Measurements from ENCODE around the gene PALLD.

Gene PALLD

GRCh38 chr4:168472920-168473319 is 23.9 kb upstream of the PALLD start:
- H3K9me3 ChIP-seq (replicated peaks in 1 of 11) = peaks cover under 1 to 6% (median 1%) of the 10 kb centered on the region in 11 experiments; a peak in 19 of 22 replicates
- H3K4me2 ChIP-seq = no peak overlapping the region
- no peaks in the 10 kb centered on the region for H3K27me3 ChIP-seq
- H3K4me1 ChIP-seq = peaks cover 0 to 21% (median 0%) of the 10 kb centered on the region in 10 experiments; a peak in 8 of 20 replicates
- no peak overlapping the region for H3K4me3 ChIP-seq
- H3K27ac ChIP-seq = no peak overlapping the region
- H3K36me3 ChIP-seq = peaks cover 13 to 56% (median 39%) of the 10 kb centered on the region in 11 experiments; a peak in 20 of 22 replicates
- no peak for TF ChIP-seq Cebpa-rat (IDR thresholded peaks at IDR 0.05)
- H4K20me1 ChIP-seq = no peaks in the 10 kb centered on the region
- no peak overlapping the region for H3K9ac ChIP-seq

- Histone ChIP-seq H3K9me3 (replicated peaks in 1 of 11) (no peaks in the 10 kb centered on the region), H3K9ac (0 out of 22 replicates have a peak overlapping the region, but pooled peaks of 1 of the 11 experiments have one; percentile 21), H3K4me1 (peaks cover 5 to 38% (median 15%) of the 10 kb centered on the region in 10 experiments; a peak in 18 of 20 replicates), H3K4me3 (no peak overlapping the region), H3K27ac (no peak overlapping the region), H3K36me3 (peaks cover 3 to 39% (median 29%) of the 10 kb centered on the region in 11 experiments; a peak in 18 of 22 replicates), H3K27me3 (no peaks in the 10 kb centered on the region; a peak in 1 of 22 replicates), H3K4me2 (peak overlapping the region in 3 of 11 experiments; percentile 22 to 45 (median 44); a peak in 3 of 22 replicates), H4K20me1 (no peaks in the 10 kb centered on the region)
- no peak for TF ChIP-seq Cebpa-rat (IDR thresholded peaks at IDR 0.05)
These were observed 22.1 kb upstream of the PALLD start for GRCh38 chr4:168474660-168475320.

- Histone ChIP-seq H3K4me2 (peak overlapping the region in 1 of 11 experiments; percentile 30; a peak in 1 of 22 replicates), H3K9ac (no peak overlapping the region)
These were observed 21.1 kb upstream of the PALLD start for GRCh38 chr4:168475745-168476144.

GRCh38 chr4:168478868-168479267 is 18.0 kb upstream of the PALLD start:
- Histone ChIP-seq H3K4me3 (peak overlapping the region in 9 of 10 experiments; percentile 66 to 88 (median 79); a peak in 11 of 20 replicates), H3K9ac (peak overlapping the region in 5 of 11 experiments; percentile 83 to 94 (median 91); a peak in 5 of 22 replicates), H4K20me1 (no peaks in the 10 kb centered on the region), H3K27me3 (no peaks in the 10 kb centered on the region; a peak in 1 of 22 replicates), H3K9me3 (replicated peaks in 1 of 11) (peaks cover 0 to 12% (median 0%) of the 10 kb centered on the region in 11 experiments; a peak in 4 of 22 replicates), H3K27ac (peak overlapping the region in 2 of 11 experiments; percentile 93 to 96; a peak in 2 of 22 replicates), H3K36me3 (no peaks in the 10 kb centered on the region), H3K4me2 (peak overlapping the region; percentile 76 to 95 (median 84); a peak in 21 of 22 replicates), H3K4me1 (peaks cover 13 to 58% (median 30%) of the 10 kb centered on the region in 10 experiments)
- no peak for TF ChIP-seq Cebpa-rat (IDR thresholded peaks at IDR 0.05)

More at GRCh38 chr4:168475745-168476144, 21.1 kb upstream of the PALLD start:
- H3K27me3 ChIP-seq = no peaks in the 10 kb centered on the region; a peak in 1 of 22 replicates
- TF ChIP-seq Cebpa-rat (IDR thresholded peaks at IDR 0.05) = no peak
- peaks cover 3 to 29% (median 20%) of the 10 kb centered on the region in 11 experiments; a peak in 18 of 22 replicates for H3K36me3 ChIP-seq
- no peak overlapping the region for H3K4me3 ChIP-seq
- no peak overlapping the region for H3K27ac ChIP-seq
- H4K20me1 ChIP-seq = no peaks in the 10 kb centered on the region
- no peaks in the 10 kb centered on the region for H3K9me3 ChIP-seq (replicated peaks in 1 of 11)
- H3K4me1 ChIP-seq = peaks cover 7 to 38% (median 18%) of the 10 kb centered on the region in 10 experiments; a peak in 18 of 20 replicates

- H3K4me1 ChIP-seq = peaks cover 13 to 51% (median 30%) of the 10 kb centered on the region in 10 experiments
- no peaks in the 10 kb centered on the region; a peak in 1 of 22 replicates for H3K27me3 ChIP-seq
- H3K27ac ChIP-seq = peak overlapping the region; percentile 76 to 97 (median 92)
- H3K4me2 ChIP-seq = peak overlapping the region; percentile 76 to 95 (median 84)
- H3K4me3 ChIP-seq = peak overlapping the region; percentile 66 to 88 (median 79)
- TF ChIP-seq Cebpa-rat (IDR thresholded peaks at IDR 0.05) = 0 out of 22 replicates have a peak, but pooled peaks of 2 of the 11 experiments have one; percentile 25 to 29
- H3K9ac ChIP-seq = peak overlapping the region; percentile 83 to 95 (median 91); a peak in 21 of 22 replicates
- H4K20me1 ChIP-seq = no peaks in the 10 kb centered on the region
- no peaks in the 10 kb centered on the region for H3K36me3 ChIP-seq
- peaks cover 0 to 12% (median 0%) of the 10 kb centered on the region in 11 experiments; a peak in 4 of 22 replicates for H3K9me3 ChIP-seq (replicated peaks in 1 of 11)
These were observed 15.8 kb upstream of the PALLD start for GRCh38 chr4:168480931-168481611.

GRCh38 chr4:168483811-168484210 is 13.0 kb upstream of the PALLD start:
- Histone ChIP-seq H3K4me1 (peaks cover 15 to 48% (median 29%) of the 10 kb centered on the region in 10 experiments), H3K36me3 (no peaks in the 10 kb centered on the region), H3K27ac (no peak overlapping the region), H3K9ac (no peak overlapping the region), H3K4me3 (no peak overlapping the region), H4K20me1 (no peaks in the 10 kb centered on the region), H3K27me3 (no peaks in the 10 kb centered on the region; a peak in 1 of 22 replicates), H3K4me2 (no peak overlapping the region), H3K9me3 (replicated peaks in 1 of 11) (peaks cover 0 to 12% (median 0%) of the 10 kb centered on the region in 11 experiments; a peak in 4 of 22 replicates)
- TF ChIP-seq Cebpa-rat (IDR thresholded peaks at IDR 0.05) = no peak

- Histone ChIP-seq H3K4me2 (no peak overlapping the region), H4K20me1 (no peaks in the 10 kb centered on the region), H3K9me3 (replicated peaks in 1 of 11) (peaks cover 0 to 12% (median 0%) of the 10 kb centered on the region in 11 experiments; a peak in 4 of 22 replicates), H3K27ac (no peak overlapping the region), H3K4me3 (no peak overlapping the region), H3K27me3 (no peaks in the 10 kb centered on the region), H3K4me1 (peaks cover 14 to 44% (median 24%) of the 10 kb centered on the region in 10 experiments), H3K9ac (no peak overlapping the region), H3K36me3 (no peaks in the 10 kb centered on the region)
- no peak for TF ChIP-seq Cebpa-rat (IDR thresholded peaks at IDR 0.05)
These were observed 12.2 kb upstream of the PALLD start for GRCh38 chr4:168484626-168485025.

GRCh38 chr4:168485156-168485910 is 11.5 kb upstream of the PALLD start:
- no peaks in the 10 kb centered on the region for H3K36me3 ChIP-seq
- no peak overlapping the region for H3K27ac ChIP-seq
- no peak overlapping the region for H3K4me2 ChIP-seq
- H3K27me3 ChIP-seq = no peaks in the 10 kb centered on the region
- no peak overlapping the region for H3K9ac ChIP-seq
- H3K9me3 ChIP-seq (replicated peaks in 1 of 11) = peaks cover 0 to 12% (median 0%) of the 10 kb centered on the region in 11 experiments; a peak in 4 of 22 replicates
- TF ChIP-seq Cebpa-rat (IDR thresholded peaks at IDR 0.05) = no peak
- no peak overlapping the region for H3K4me3 ChIP-seq
- no peaks in the 10 kb centered on the region for H4K20me1 ChIP-seq
- peaks cover 13 to 44% (median 24%) of the 10 kb centered on the region in 10 experiments for H3K4me1 ChIP-seq

Data from BLaER1 treated with 17β-estradiol and CSF1 and Interleukin-3, amounts not matched to agents 10 nM and 100 nM (cell line).